SW480 (cell line): ENCODE data around the gene COL4A1.

ENCODE experiments used
- DNase-seq: peaks from one replicate; pipeline ENCODE4 v3.0.0-alpha.2; 2016; ENCODE audit warnings: low spot score

COL4A1 gene

GRCh38 chr13:110341445-110342244 is 34.7 kb upstream of the COL4A1 start:
- DNase-seq, result no peak

GRCh38 chr13:110340812-110341444 is 34.0 kb upstream of the COL4A1 start:
- DNase-seq, result no peak

- no peak for DNase-seq
Measured at GRCh38 chr13:110339975-110340550, 33.1 kb upstream of the COL4A1 start.

- no peak for DNase-seq
Measured at GRCh38 chr13:110339263-110339662, 32.3 kb upstream of the COL4A1 start.

GRCh38 chr13:110338441-110339101 is 31.6 kb upstream of the COL4A1 start:
- DNase-seq, result no peak

- no peak for DNase-seq
Measured at GRCh38 chr13:110337247-110337646, 30.3 kb upstream of the COL4A1 start.

GRCh38 chr13:110336681-110337080 is 29.7 kb upstream of the COL4A1 start:
- DNase-seq, result no peak

GRCh38 chr13:110336108-110336507 is 29.2 kb upstream of the COL4A1 start:
- DNase-seq, result no peak

GRCh38 chr13:110334841-110335490 is 28.0 kb upstream of the COL4A1 start:
- DNase-seq, result no peak

- no peak for DNase-seq
Measured at GRCh38 chr13:110334256-110334655, 27.3 kb upstream of the COL4A1 start.

- no peak for DNase-seq
Measured at GRCh38 chr13:110333837-110334236, 26.9 kb upstream of the COL4A1 start.

GRCh38 chr13:110332750-110333149 is 25.8 kb upstream of the COL4A1 start:
- DNase-seq, result no peak

- no peak for DNase-seq
Measured at GRCh38 chr13:110331362-110331761, 24.4 kb upstream of the COL4A1 start.

- DNase-seq, result no peak
Measured at GRCh38 chr13:110330491-110331011, 23.6 kb upstream of the COL4A1 start.

- DNase-seq, result no peak
Measured at GRCh38 chr13:110329798-110330461, 23.0 kb upstream of the COL4A1 start.

- DNase-seq, result peak; percentile 39
Measured at GRCh38 chr13:110329258-110329657, 22.3 kb upstream of the COL4A1 start.

GRCh38 chr13:110328573-110328972 is 21.6 kb upstream of the COL4A1 start:
- no peak for DNase-seq

- no peak for DNase-seq
Measured at GRCh38 chr13:110327051-110327721, 20.2 kb upstream of the COL4A1 start.

- DNase-seq, result no peak
Measured at GRCh38 chr13:110326263-110326904, 19.4 kb upstream of the COL4A1 start.

GRCh38 chr13:110324026-110324749 is 17.2 kb upstream of the COL4A1 start:
- no peak for DNase-seq
